Central memory CD8-positive, alpha-beta T cell (primary cell): Measurements from ENCODE around the gene KHSRP.

Source experiments
- ATAC-seq: fragments of 150-1000 bp; cut with Tn5 transposase; replicated peaks from 2 replicates; pipeline ENCODE4 v1.10.0; 2022; ENCODE audit warnings: mild to moderate bottlenecking, moderate FRiP score, moderate number of reproducible peaks; ENCODE audit not compliant: poor library complexity, severe bottlenecking; ENCODE audit errors: extremely low read depth
- DNase-seq, 2 donors: peaks; one replicate each; pipeline ENCODE4 v3.0.0; 2021; ENCODE audit warnings: low spot score in 2 of 2
- H3K27ac Mint-ChIP-seq: one replicate; pipeline ENCODE4 v1.8.0; 2022; ENCODE audit warnings: low read depth, mild to moderate bottlenecking, moderate library complexity, mixed read lengths
- H3K27me3 Mint-ChIP-seq: one replicate; pipeline ENCODE4 v1.8.0; 2022; ENCODE audit warnings: mixed read lengths
- H3K36me3 Mint-ChIP-seq: one replicate; pipeline ENCODE4 v1.8.0; 2022; ENCODE audit warnings: mild to moderate bottlenecking, moderate library complexity, mixed read lengths; ENCODE audit not compliant: insufficient read depth
- H3K4me1 Mint-ChIP-seq: one replicate; pipeline ENCODE4 v1.8.0; 2022; ENCODE audit warnings: mixed read lengths
- H3K4me3 Mint-ChIP-seq: one replicate; pipeline ENCODE4 v1.8.0; 2022; ENCODE audit warnings: mild to moderate bottlenecking, moderate library complexity, mixed read lengths
- H3K9me3 Mint-ChIP-seq: one replicate; pipeline ENCODE4 v1.8.0; 2022; ENCODE audit warnings: mixed read lengths

Gene KHSRP

DNA sequence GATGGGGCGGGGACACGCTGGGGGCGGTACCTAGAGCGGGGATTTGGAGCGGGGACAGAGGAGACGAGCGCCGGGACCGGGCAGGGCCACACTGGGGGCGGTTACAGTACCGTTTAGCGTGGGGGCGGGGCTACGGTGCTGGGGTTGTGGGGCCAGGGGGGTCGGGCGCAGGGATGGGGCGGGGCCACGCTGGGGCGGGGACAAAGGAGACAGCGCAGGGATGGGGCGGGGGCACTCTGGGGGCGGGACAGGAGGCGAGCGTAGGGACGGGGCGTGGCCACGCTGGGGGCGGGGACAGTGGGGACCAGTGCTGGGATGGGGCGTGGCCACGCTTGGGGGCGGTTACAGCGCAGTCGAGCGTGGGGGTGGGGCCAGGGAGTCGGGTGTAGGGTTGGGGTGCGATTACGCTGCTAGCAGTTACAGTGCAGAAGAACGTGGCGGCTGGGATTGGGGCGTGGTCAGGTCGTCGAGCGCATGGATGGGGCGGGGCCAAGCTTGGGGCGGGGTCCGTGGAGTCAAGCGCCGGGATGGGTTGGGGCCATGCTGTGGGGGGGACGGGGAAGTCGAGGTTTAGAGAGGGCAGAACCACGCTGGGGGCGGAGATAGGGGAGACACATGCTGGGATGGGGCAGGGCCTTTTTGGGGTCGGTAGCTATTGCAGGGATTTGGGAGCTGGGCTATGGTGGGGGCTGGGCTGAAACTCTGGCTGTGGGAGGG, 51.4 kb downstream of the KHSRP start:
- Mint-ChIP-seq H3K9me3 (no peaks in the 10 kb centered on the region), H3K4me3 (peak overlapping the region; percentile 94), H3K36me3 (peaks cover 15% of the 10 kb centered on the region), H3K4me1 (peaks cover 19% of the 10 kb centered on the region), H3K27ac (peak overlapping the region; percentile 86), H3K27me3 (no peaks in the 10 kb centered on the region)
- ATAC-seq (peak; percentile 61), DNase-seq (peak in 1 of 2 donors; percentile 94)

- Mint-ChIP-seq H3K4me1 (peaks cover 19% of the 10 kb centered on the region), H3K27ac (peak within 1 kb of the TSS; percentile 86), H3K36me3 (peaks cover 19% of the 10 kb centered on the region), H3K27me3 (no peaks in the 10 kb centered on the region), H3K4me3 (peak within 1 kb of the TSS; percentile 94), H3K9me3 (no peaks in the 10 kb centered on the region)
- peak; percentile 89 for ATAC-seq
- peak; percentile 91 to 97 for DNase-seq
Measured at GRCh38 chr19:6372594-6373095, 52.0 kb downstream of the KHSRP start, which contains the start of gene ALKBH7. Gene ALKBH7, plus strand, starts transcription at chr19:6372794. Its CDS starts 27 bp downstream, at chr19:6372821.

DNA sequence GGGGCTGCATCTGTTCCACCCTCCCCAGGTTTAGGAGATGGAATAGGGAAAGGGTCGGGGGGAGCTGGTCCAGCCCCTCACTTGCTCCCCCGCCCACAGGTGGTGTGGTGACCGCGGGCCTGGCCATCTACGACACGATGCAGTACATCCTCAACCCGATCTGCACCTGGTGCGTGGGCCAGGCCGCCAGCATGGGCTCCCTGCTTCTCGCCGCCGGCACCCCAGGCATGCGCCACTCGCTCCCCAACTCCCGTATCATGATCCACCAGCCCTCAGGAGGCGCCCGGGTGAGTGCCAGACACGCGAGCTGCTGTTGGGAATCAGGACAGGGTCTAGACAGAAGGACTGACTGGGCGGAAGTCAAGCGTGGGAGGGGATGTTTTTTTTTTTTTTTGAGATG, 60.3 kb downstream of the KHSRP start:
- Mint-ChIP-seq H3K4me3 (peak overlapping the region; percentile 59), H3K4me1 (peaks cover 12% of the 10 kb centered on the region), H3K36me3 (peaks cover 59% of the 10 kb centered on the region), H3K27ac (no peak overlapping the region), H3K9me3 (no peaks in the 10 kb centered on the region), H3K27me3 (no peaks in the 10 kb centered on the region)
- ATAC-seq (no peak), DNase-seq (no peak)
